Activated T-helper 2 cell treated with anti-CD3 and anti-CD28 coated beads, Interferon-gamma antibody, Interleukin-2, Interleukin-4, amounts not matched to agents 10 μg/mL and 5 μg/mL and 100 μg/mL, durations not matched to agents 14 hours and 24 hours and 36 hours (primary cell): ENCODE measurements around the gene ADAMTS14. TPM values are rescaled to one million over a fixed set of nuclear protein-coding genes. Genes with fewer than 3 reads are reported as not detected.
A peak's percentile ranks its signal among the peaks of the same experiment; 100 is the strongest.
"Not testable (repeated sequence)": the region's sequence is repeated elsewhere in the genome, so short reads cannot be mapped to it uniquely, and the experiment has no call there.

ENCODE experiments used
- DNase-seq: peaks from one replicate; pipeline ENCODE4 v3.0.0; 2021; ENCODE audit warnings: low spot score
- H3K27ac Mint-ChIP-seq: one replicate; pipeline ENCODE4 v1.8.0; 2021; ENCODE audit warnings: mixed read lengths
- H3K27me3 Mint-ChIP-seq: one replicate; pipeline ENCODE4 v1.8.0; 2021; ENCODE audit warnings: low read depth, mixed read lengths
- H3K36me3 Mint-ChIP-seq: one replicate; pipeline ENCODE4 v1.8.0; 2021; ENCODE audit warnings: low read depth, mixed read lengths
- H3K4me1 Mint-ChIP-seq: one replicate; pipeline ENCODE4 v1.8.0; 2021; ENCODE audit warnings: low read depth, mixed read lengths
- H3K4me3 Mint-ChIP-seq: one replicate; pipeline ENCODE4 v1.8.0; 2021; ENCODE audit warnings: low read depth, mild to moderate bottlenecking, moderate library complexity, mixed read lengths
- H3K9me3 Mint-ChIP-seq: one replicate; pipeline ENCODE4 v1.8.0; 2021; ENCODE audit warnings: mixed read lengths
- intact Hi-C: fragments of 100-400 bp; cut with micrococcal nuclease; formaldehyde crosslinking; loops from one replicate; pipeline ENCODE4 v1.15.1; 2023
- total RNA-seq: library from RNA; stranded (reverse); gene quantifications from 2 replicates; pipeline ENCODE4 v1.2.3, GENCODE V29; 2022

ADAMTS14 gene
- total RNA-seq, 1 donor from 2014 or later: 0.39 TPM

- H3K27me3 Mint-ChIP-seq: peaks cover 19% of the 10 kb centered on the region
- intact Hi-C loops: no loop called here
- no peak overlapping the region for H3K4me3 Mint-ChIP-seq
- no peaks in the 10 kb centered on the region for H3K36me3 Mint-ChIP-seq
- no peak for DNase-seq
- H3K4me1 Mint-ChIP-seq: peaks cover 7% of the 10 kb centered on the region
- H3K9me3 Mint-ChIP-seq: peaks cover 9% of the 10 kb centered on the region
- H3K27ac Mint-ChIP-seq: no peak overlapping the region
Observed at GRCh38 chr10:70662362-70663220, 9.7 kb upstream of the ADAMTS14 start.

GRCh38 chr10:70663458-70664409, 8.6 kb upstream of the ADAMTS14 start:
- intact Hi-C loops, H3K4me1 Mint-ChIP-seq, H3K36me3 Mint-ChIP-seq, DNase-seq, H3K4me3 Mint-ChIP-seq, H3K27ac Mint-ChIP-seq, H3K9me3 Mint-ChIP-seq: not testable (repeated sequence)
- H3K27me3 Mint-ChIP-seq: peaks cover 25% of the 10 kb centered on the region

GRCh38 chr10:70664702-70665195, 7.6 kb upstream of the ADAMTS14 start:
- Mint-ChIP-seq H3K9me3 (no peaks in the 10 kb centered on the region), H3K4me3 (no peak overlapping the region), H3K27ac (no peak overlapping the region), H3K4me1 (peaks cover 5% of the 10 kb centered on the region), H3K27me3 (peaks cover 20% of the 10 kb centered on the region), H3K36me3 (no peaks in the 10 kb centered on the region)
- intact Hi-C loops: no loop called here
- no peak for DNase-seq

GRCh38 chr10:70666960-70667798, 5.1 kb upstream of the ADAMTS14 start:
- Mint-ChIP-seq H3K27ac (no peak overlapping the region), H3K4me3 (no peak overlapping the region), H3K27me3 (peaks cover 33% of the 10 kb centered on the region), H3K36me3 (no peaks in the 10 kb centered on the region), H3K4me1 (peaks cover 7% of the 10 kb centered on the region), H3K9me3 (no peaks in the 10 kb centered on the region)
- DNase-seq: no peak
- intact Hi-C loops: no loop called here

GRCh38 chr10:70667818-70668217, 4.5 kb upstream of the ADAMTS14 start:
- H3K27me3 Mint-ChIP-seq: peaks cover 30% of the 10 kb centered on the region
- H3K27ac Mint-ChIP-seq, H3K4me3 Mint-ChIP-seq, H3K9me3 Mint-ChIP-seq, DNase-seq, H3K4me1 Mint-ChIP-seq, H3K36me3 Mint-ChIP-seq, intact Hi-C loops: not testable (repeated sequence)

- peaks cover 37% of the 10 kb centered on the region for H3K27me3 Mint-ChIP-seq
- no peaks in the 10 kb centered on the region for H3K9me3 Mint-ChIP-seq
- DNase-seq: no peak
Observed at GRCh38 chr10:70668454-70668970, 3.8 kb upstream of the ADAMTS14 start.

GRCh38 chr10:70669015-70669414, 3.3 kb upstream of the ADAMTS14 start:
- no peaks in the 10 kb centered on the region for H3K9me3 Mint-ChIP-seq
- no peak overlapping the region for H3K27ac Mint-ChIP-seq
- intact Hi-C loops: no loop called here
- H3K4me1 Mint-ChIP-seq: peaks cover 10% of the 10 kb centered on the region
- peaks cover 42% of the 10 kb centered on the region for H3K27me3 Mint-ChIP-seq
- H3K4me3 Mint-ChIP-seq: no peak overlapping the region
- no peak for DNase-seq
- H3K36me3 Mint-ChIP-seq: no peaks in the 10 kb centered on the region

More at GRCh38 chr10:70668454-70668970, 3.8 kb upstream of the ADAMTS14 start:
- Mint-ChIP-seq H3K4me1 (peaks cover 10% of the 10 kb centered on the region), H3K4me3 (no peak overlapping the region), H3K27ac (no peak overlapping the region), H3K36me3 (no peaks in the 10 kb centered on the region)
- intact Hi-C loops: no loop called here

GRCh38 chr10:70669732-70670317, 2.5 kb upstream of the ADAMTS14 start:
- no peak overlapping the region for H3K4me3 Mint-ChIP-seq

GRCh38 chr10:70671619-70672164, 614 bp upstream of the ADAMTS14 start:
- H3K4me1 Mint-ChIP-seq: peaks cover 10% of the 10 kb centered on the region
- peaks cover 47% of the 10 kb centered on the region for H3K27me3 Mint-ChIP-seq
- H3K9me3 Mint-ChIP-seq: no peaks in the 10 kb centered on the region
- H3K4me3 Mint-ChIP-seq: peak overlapping the region; percentile 67
- no peak for DNase-seq
- no peaks in the 10 kb centered on the region for H3K36me3 Mint-ChIP-seq
- intact Hi-C loops: loop anchor here (5.0 kb wide), 1 partner anchor 94 kb away; no protein-coding TSS in a partner anchor
- H3K27ac Mint-ChIP-seq: no peak overlapping the region

More at GRCh38 chr10:70669732-70670317, 2.5 kb upstream of the ADAMTS14 start:
- intact Hi-C loops: loop anchor here (5.0 kb wide), 1 partner anchor 93 kb away; no protein-coding TSS in a partner anchor
- Mint-ChIP-seq H3K27me3 (peaks cover 42% of the 10 kb centered on the region), H3K36me3 (no peaks in the 10 kb centered on the region), H3K9me3 (no peaks in the 10 kb centered on the region), H3K4me1 (peaks cover 10% of the 10 kb centered on the region), H3K27ac (no peak overlapping the region)
- no peak for DNase-seq

GRCh38 chr10:70673043-70673928, 980 bp downstream of the ADAMTS14 start:
- Mint-ChIP-seq H3K27ac (no peak overlapping the region), H3K4me3 (peak overlapping the region; percentile 55), H3K4me1 (peaks cover 11% of the 10 kb centered on the region), H3K9me3 (no peaks in the 10 kb centered on the region), H3K36me3 (no peaks in the 10 kb centered on the region), H3K27me3 (peaks cover 46% of the 10 kb centered on the region)
- no peak for DNase-seq
- intact Hi-C loops: loop anchor here (5.0 kb wide), 1 partner anchor 96 kb away; no protein-coding TSS in a partner anchor
